Mesothelial cell of epicardium (in vitro differentiated cells): ENCODE data around the gene ZNHIT2. TPM values are rescaled to one million over a fixed set of nuclear protein-coding genes. Genes with fewer than 3 reads are reported as not detected.

ENCODE experiments used
- DNase-seq, 2 experiments: peaks; one replicate each; pipeline ENCODE4 v3.0.0; 2021; ENCODE audit warnings: low spot score in 2 of 2; ENCODE audit not compliant: unreplicated experiment in 2 of 2
- H3K27ac Mint-ChIP-seq: 2 replicates; pipeline ENCODE4 v1.8.0; 2021; ENCODE audit warnings: mixed read lengths
- H3K27me3 Mint-ChIP-seq: 2 replicates; pipeline ENCODE4 v1.8.0; 2021; ENCODE audit warnings: low read depth, mixed read lengths
- H3K36me3 Mint-ChIP-seq: 2 replicates; pipeline ENCODE4 v1.8.0; 2021; ENCODE audit warnings: mixed read lengths
- H3K4me1 Mint-ChIP-seq: 2 replicates; pipeline ENCODE4 v1.8.0; 2021; ENCODE audit warnings: mixed read lengths
- H3K4me3 Mint-ChIP-seq: 2 replicates; pipeline ENCODE4 v1.8.0; 2021; ENCODE audit warnings: mild to moderate bottlenecking, moderate library complexity, mixed read lengths
- H3K9me3 Mint-ChIP-seq: 2 replicates; pipeline ENCODE4 v1.8.0; 2021; ENCODE audit warnings: mixed read lengths
- microRNA-seq: library from miRNA; unstranded; fragments of <30 nt; microRNA quantifications from one replicate; pipeline ENCODE4 v1.2.0, GENCODE V29; 2021; ENCODE audit warnings: inconsistent platforms, mixed read lengths
- total RNA-seq: library from RNA; stranded (reverse); gene quantifications from 3 replicates; pipeline ENCODE4 v1.2.1, GENCODE V29; 2021
- TF ChIP-seq, protein P1 (sequence below): fragments of 200-600 bp; sonication (generic); IDR thresholded peaks from one replicate; pipeline ENCODE4 v1.5.0; 2021; ENCODE audit warnings: antibody characterized with exemption; ENCODE audit not compliant: unreplicated experiment

ZNHIT2 gene
- total RNA-seq, 1 donor from 2014 or later = 7.5 TPM

DNA sequence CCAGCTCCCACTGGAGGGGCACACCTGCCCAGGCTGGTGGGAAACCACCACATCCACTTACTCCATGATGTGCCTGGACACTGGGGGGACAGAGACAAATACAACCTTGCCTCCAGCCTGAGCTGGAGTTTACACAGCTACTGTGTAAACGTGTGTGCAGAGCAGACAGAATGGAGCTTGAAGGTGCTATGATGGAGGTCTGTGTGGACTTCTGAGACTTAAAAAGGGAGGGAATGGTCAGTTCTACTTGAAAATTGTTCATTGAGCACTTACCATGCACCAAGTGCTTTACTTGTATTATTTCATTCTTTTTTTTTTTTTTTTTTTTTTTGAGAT lies 44.9 kb downstream of the ZNHIT2 start:
- TF ChIP-seq, protein P1, sequence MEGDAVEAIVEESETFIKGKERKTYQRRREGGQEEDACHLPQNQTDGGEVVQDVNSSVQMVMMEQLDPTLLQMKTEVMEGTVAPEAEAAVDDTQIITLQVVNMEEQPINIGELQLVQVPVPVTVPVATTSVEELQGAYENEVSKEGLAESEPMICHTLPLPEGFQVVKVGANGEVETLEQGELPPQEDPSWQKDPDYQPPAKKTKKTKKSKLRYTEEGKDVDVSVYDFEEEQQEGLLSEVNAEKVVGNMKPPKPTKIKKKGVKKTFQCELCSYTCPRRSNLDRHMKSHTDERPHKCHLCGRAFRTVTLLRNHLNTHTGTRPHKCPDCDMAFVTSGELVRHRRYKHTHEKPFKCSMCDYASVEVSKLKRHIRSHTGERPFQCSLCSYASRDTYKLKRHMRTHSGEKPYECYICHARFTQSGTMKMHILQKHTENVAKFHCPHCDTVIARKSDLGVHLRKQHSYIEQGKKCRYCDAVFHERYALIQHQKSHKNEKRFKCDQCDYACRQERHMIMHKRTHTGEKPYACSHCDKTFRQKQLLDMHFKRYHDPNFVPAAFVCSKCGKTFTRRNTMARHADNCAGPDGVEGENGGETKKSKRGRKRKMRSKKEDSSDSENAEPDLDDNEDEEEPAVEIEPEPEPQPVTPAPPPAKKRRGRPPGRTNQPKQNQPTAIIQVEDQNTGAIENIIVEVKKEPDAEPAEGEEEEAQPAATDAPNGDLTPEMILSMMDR = no peak
- H3K27ac Mint-ChIP-seq = no peak overlapping the region

DNA sequence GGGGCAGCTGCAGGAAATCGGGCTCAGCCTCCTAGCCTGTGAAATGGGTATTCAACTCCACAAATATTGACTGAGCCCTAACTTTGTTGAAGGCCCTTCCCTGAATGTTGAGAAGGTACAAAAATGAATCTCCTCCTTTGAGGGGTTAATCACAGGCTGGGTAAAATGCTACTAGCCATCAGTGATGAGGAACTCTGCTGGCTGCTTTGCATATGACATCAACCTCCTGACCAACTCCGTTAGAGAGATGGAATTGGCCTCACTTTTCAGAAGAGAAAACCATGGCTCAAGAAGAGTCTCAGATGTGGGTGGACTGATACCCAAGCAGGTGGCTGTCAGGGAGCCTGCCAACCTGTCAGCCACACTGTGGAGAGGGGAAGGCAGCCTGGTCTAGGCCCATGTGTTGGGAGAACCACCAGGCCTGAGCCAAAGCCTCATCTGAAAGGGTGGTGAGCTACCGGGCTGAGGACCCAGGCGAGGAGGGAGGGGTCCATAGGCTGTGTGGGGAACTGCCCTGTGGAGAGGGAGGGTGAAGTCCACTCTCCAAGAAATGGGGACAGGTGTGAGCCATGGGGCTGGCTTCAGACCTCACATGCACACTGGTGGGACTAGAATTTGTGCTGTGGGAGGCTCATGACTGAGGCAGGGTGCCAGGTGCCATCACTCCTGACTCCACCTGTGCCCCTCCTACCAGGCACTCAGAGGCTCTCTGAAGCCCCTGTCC lies 45.4 kb downstream of the ZNHIT2 start:
- no peak overlapping the region for H3K27ac Mint-ChIP-seq
- TF ChIP-seq, protein P1 = no peak
- DNase-seq = no peak

More for the DNA sequence above, 44.9 kb downstream of the ZNHIT2 start:
- no peak for DNase-seq
- Mint-ChIP-seq H3K27me3 (no peaks in the 10 kb centered on the region), H3K9me3 (no peaks in the 10 kb centered on the region), H3K4me1 (no peaks in the 10 kb centered on the region), H3K4me3 (no peak overlapping the region), H3K36me3 (no peaks in the 10 kb centered on the region)

DNA sequence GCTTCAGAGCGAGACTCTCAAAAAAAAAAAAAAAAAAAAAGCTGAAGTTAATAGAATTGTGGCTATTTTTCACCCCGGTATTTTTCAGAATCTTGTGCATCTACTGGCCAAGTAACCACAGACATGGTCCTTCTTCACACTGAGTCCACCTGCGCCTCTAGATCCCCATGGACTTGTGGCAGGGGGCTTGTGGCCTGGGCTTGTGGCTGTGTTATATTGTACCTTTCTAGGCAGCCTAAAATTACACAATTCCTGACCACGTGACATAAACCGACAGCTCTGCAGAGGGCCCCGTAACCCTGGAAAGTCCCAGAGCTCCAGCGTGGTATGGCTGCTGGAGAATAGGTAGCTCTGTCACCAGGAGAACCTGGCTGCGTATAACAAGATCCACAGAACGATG lies 48.3 kb downstream of the ZNHIT2 start:
- DNase-seq = no peak
- TF ChIP-seq, protein P1 = no peak
- Mint-ChIP-seq H3K9me3 (no peaks in the 10 kb centered on the region), H3K27me3 (no peaks in the 10 kb centered on the region), H3K36me3 (no peaks in the 10 kb centered on the region), H3K4me3 (no peak overlapping the region), H3K27ac (no peak overlapping the region), H3K4me1 (no peaks in the 10 kb centered on the region)

More for the DNA sequence above, 45.4 kb downstream of the ZNHIT2 start:
- H3K27me3 Mint-ChIP-seq = no peaks in the 10 kb centered on the region
- no peaks in the 10 kb centered on the region for H3K9me3 Mint-ChIP-seq
- no peaks in the 10 kb centered on the region for H3K36me3 Mint-ChIP-seq
- H3K4me3 Mint-ChIP-seq = no peak overlapping the region
- no peaks in the 10 kb centered on the region for H3K4me1 Mint-ChIP-seq

DNA sequence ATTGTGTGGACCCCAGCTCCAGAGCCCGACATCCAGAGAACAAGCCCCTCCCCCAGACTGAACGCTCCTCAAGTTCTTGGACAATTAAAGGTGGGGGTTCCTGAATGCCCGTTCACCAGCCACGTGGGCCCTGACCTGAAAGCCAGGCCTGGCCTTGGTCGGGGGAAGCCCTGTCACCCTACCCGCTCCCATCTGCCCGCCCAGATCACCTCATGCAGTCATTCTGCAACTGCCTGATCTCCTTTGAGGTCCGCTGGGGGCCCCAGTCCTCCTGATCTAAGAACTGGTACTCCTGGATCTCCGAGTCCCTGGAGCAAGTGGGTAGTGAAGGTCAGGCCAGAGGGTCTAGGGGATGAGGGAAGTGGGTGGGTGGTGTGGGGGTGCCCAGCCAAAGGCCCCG lies 50.1 kb downstream of the ZNHIT2 start:
- Mint-ChIP-seq H3K4me3 (no peak overlapping the region), H3K4me1 (no peaks in the 10 kb centered on the region), H3K36me3 (no peaks in the 10 kb centered on the region), H3K9me3 (no peaks in the 10 kb centered on the region), H3K27ac (no peak overlapping the region), H3K27me3 (no peaks in the 10 kb centered on the region)
- TF ChIP-seq, protein P1 = no peak
- DNase-seq = no peak

DNA sequence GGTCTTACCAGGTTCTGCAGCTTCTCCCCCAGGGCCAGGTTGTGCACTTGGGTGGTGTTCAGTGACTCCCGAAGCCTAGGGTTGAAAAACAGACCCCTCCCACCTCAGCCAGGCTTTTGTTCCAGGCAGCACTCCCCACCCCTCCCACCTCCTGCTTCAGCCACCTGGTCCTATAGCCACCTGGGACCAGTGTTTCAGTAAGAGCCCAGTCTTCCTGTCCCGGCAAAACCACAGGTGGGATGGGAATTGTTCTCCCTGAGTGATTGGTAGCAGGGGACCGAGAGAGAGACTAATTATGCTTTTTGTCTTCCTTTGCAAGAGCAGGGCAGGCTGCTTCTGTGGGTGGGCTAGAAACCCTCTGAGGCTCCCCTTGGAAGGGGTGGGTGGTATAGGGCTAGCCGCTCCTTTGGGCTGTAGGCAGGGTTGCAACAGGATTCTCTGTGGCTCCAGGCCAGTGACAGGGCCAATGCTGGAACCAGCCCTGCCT lies 50.7 kb downstream of the ZNHIT2 start:
- H3K4me1 Mint-ChIP-seq = no peaks in the 10 kb centered on the region
- TF ChIP-seq, protein P1 = no peak
- no peaks in the 10 kb centered on the region for H3K36me3 Mint-ChIP-seq
- H3K9me3 Mint-ChIP-seq = no peaks in the 10 kb centered on the region
- no peak overlapping the region for H3K27ac Mint-ChIP-seq
- no peak for DNase-seq
- no peak overlapping the region for H3K4me3 Mint-ChIP-seq
- H3K27me3 Mint-ChIP-seq = peaks cover 2% of the 10 kb centered on the region

Small RNAs within 50 kb of the gene (microRNA-seq; reads per million reads assigned to microRNA genes)
- gene MIR6751 = 1.8 reads per million

Other genes with a start within 250 kb of the ZNHIT2 start
- gene EHD1, start 239.1 kb downstream of the ZNHIT2 start, total RNA-seq = 84.9 to 94.5 TPM (median 86.8 TPM) in 3 replicates
- gene ATG2A, start 200.5 kb downstream of the ZNHIT2 start, total RNA-seq = 29.8 to 32.9 TPM (median 31.7 TPM) in 3 replicates
- 12.3 to 14.4 TPM (median 13.5 TPM) in 3 replicates for gene PPP2R5B, start 193.0 kb downstream of the ZNHIT2 start, total RNA-seq
- gene GPHA2, start 181.8 kb downstream of the ZNHIT2 start, total RNA-seq = not detected in 3 replicates
- not detected in 3 replicates for gene MAJIN, start 145.6 kb downstream of the ZNHIT2 start, total RNA-seq
- gene BATF2, start 120.7 kb downstream of the ZNHIT2 start, total RNA-seq = 1.5 to 1.9 TPM (median 1.7 TPM) in 3 replicates
- gene ARL2, start 103.5 kb downstream of the ZNHIT2 start, total RNA-seq = 79.9 to 87.3 TPM (median 84.4 TPM) in 3 replicates
- 19.2 to 21.0 TPM (median 20.8 TPM) in 3 replicates for gene SNX15, start 90.3 kb downstream of the ZNHIT2 start, total RNA-seq
- gene SAC3D1, start 76.5 kb downstream of the ZNHIT2 start, total RNA-seq = 15.3 to 16.3 TPM (median 16.1 TPM) in 3 replicates
- 1.2 to 1.8 TPM (median 1.5 TPM) in 3 replicates for gene NAALADL1, start 59.1 kb downstream of the ZNHIT2 start, total RNA-seq
- 16.4 to 17.0 TPM (median 16.5 TPM) in 3 replicates for gene CDCA5, start 33.7 kb downstream of the ZNHIT2 start, total RNA-seq
- gene ZFPL1, start 33.5 kb downstream of the ZNHIT2 start, total RNA-seq = 43.4 to 46.2 TPM (median 45.7 TPM) in 3 replicates
- 95.7 to 114 TPM (median 113 TPM) in 3 replicates for gene VPS51, start 21.5 kb downstream of the ZNHIT2 start, total RNA-seq
- gene TM7SF2, start 5.8 kb downstream of the ZNHIT2 start, total RNA-seq = 73.4 to 75.6 TPM (median 74.2 TPM) in 3 replicates
- gene FAU, start 4.4 kb upstream of the ZNHIT2 start, total RNA-seq = 710 to 765 TPM (median 760 TPM) in 3 replicates
- 41.3 to 45.3 TPM (median 43.8 TPM) in 3 replicates for gene MRPL49, start 4.6 kb upstream of the ZNHIT2 start, total RNA-seq
- gene SYVN1, start 16.8 kb upstream of the ZNHIT2 start, total RNA-seq = 45.4 to 52.6 TPM (median 47.8 TPM) in 3 replicates
- gene SPDYC, start 52.5 kb upstream of the ZNHIT2 start, total RNA-seq = not detected in 3 replicates
- 176 to 196 TPM (median 192 TPM) in 3 replicates for gene CAPN1, start 64.2 kb upstream of the ZNHIT2 start, total RNA-seq
- gene POLA2, start 144.3 kb upstream of the ZNHIT2 start, total RNA-seq = 14.1 to 16.1 TPM (median 14.6 TPM) in 3 replicates
- gene CDC42EP2, start 197.2 kb upstream of the ZNHIT2 start, total RNA-seq = 10.9 to 12.3 TPM (median 11.7 TPM) in 3 replicates
- 80.1 to 85.3 TPM (median 81.3 TPM) in 3 replicates for gene DPF2, start 216.2 kb upstream of the ZNHIT2 start, total RNA-seq
- gene TIGD3, start 237.1 kb upstream of the ZNHIT2 start, total RNA-seq = 0.49 to 0.75 TPM (median 0.60 TPM) in 3 replicates